Right atrium auricular region (tissue), 2 donors: Measurements from ENCODE around the gene GAK. TPM values are rescaled to one million over a fixed set of nuclear protein-coding genes. Genes with fewer than 3 reads are reported as not detected.

Experiments
- DNase-seq: peaks from one replicate; pipeline ENCODE4 v3.0.0-alpha.2; 2019; ENCODE audit warnings: low spot score
- H3K27ac ChIP-seq, 2 donors: fragments of 200-600 bp; sonication (generic); 1 replicate in 1 of 2; 2 replicates in 1 of 2; pipeline ENCODE4 v1.5.1; 2016 to 2019
- H3K27me3 ChIP-seq, 2 donors: fragments of 200-600 bp; sonication (generic); one replicate each; pipeline versions ENCODE4 v1.5.1 to v1.6.0; 2017 to 2019
- H3K36me3 ChIP-seq: fragments of 200-600 bp; sonication (generic); one replicate; pipeline ENCODE4 v1.5.1; 2016
- H3K4me1 ChIP-seq, 2 donors: fragments of 200-600 bp; sonication (generic); one replicate each; pipeline versions ENCODE4 v1.5.1 to v1.6.0; 2017 to 2019
- H3K4me3 ChIP-seq, 2 donors: fragments of 200-600 bp; sonication (generic); 1 replicate in 1 of 2; 2 replicates in 1 of 2; pipeline ENCODE4 v1.5.1; 2017 to 2019; ENCODE audit warnings: mild to moderate bottlenecking in 1 of 2, moderate library complexity in 1 of 2
- H3K9me3 ChIP-seq, 2 donors: fragments of 200-600 bp; sonication (generic); one replicate each; pipeline ENCODE4 v1.5.1; 2019
- CTCF ChIP-seq, 2 donors: fragments of 200-600 bp; sonication (generic); IDR thresholded peaks; one replicate each; pipeline ENCODE4 v1.5.1; 2019; ENCODE audit warnings: antibody characterized with exemption in 2 of 2
- total RNA-seq, 2 donors: library from RNA; depleted of rRNA; stranded (reverse); fragments of >200 nt; gene quantifications; one replicate each; pipeline ENCODE4 v1.1.0, GENCODE V29; 2016

Gene GAK
- total RNA-seq, 2 donors from 2014 or later = 27.8 to 52.2 TPM

GRCh38 chr4:831483-831805, 100.7 kb downstream of the GAK start:
- Histone ChIP-seq H3K4me3 (no peak overlapping the region), H3K9me3 (no peaks in the 10 kb centered on the region), H3K27me3 (peaks cover 6 to 9% of the 10 kb centered on the region in 2 donors), H3K36me3 (no peaks in the 10 kb centered on the region), H3K4me1 (peaks cover 0 to 19% of the 10 kb centered on the region in 2 donors), H3K27ac (no peak overlapping the region)
- no peak for DNase-seq
- TF ChIP-seq CTCF (IDR thresholded peaks at IDR 0.05) = no peak

- no peaks in the 10 kb centered on the region for H3K9me3 ChIP-seq
- peak overlapping the region in 1 of 2 donors; percentile 29 for H3K27ac ChIP-seq
- no peaks in the 10 kb centered on the region for H3K36me3 ChIP-seq
- TF ChIP-seq CTCF (IDR thresholded peaks at IDR 0.05) = no peak
- peaks cover 6 to 9% of the 10 kb centered on the region in 2 donors for H3K27me3 ChIP-seq
- H3K4me3 ChIP-seq = no peak overlapping the region
- DNase-seq = no peak
- H3K4me1 ChIP-seq = peaks cover 0 to 18% of the 10 kb centered on the region in 2 donors
These were observed 101.3 kb downstream of the GAK start for GRCh38 chr4:830601-831482.

- DNase-seq = no peak
- H3K4me1 ChIP-seq = peaks cover 0 to 18% of the 10 kb centered on the region in 2 donors
- no peaks in the 10 kb centered on the region for H3K9me3 ChIP-seq
- peak overlapping the region in 1 of 2 donors; percentile 29 for H3K27ac ChIP-seq
- no peak overlapping the region for H3K4me3 ChIP-seq
- peaks cover 6 to 14% of the 10 kb centered on the region in 2 donors for H3K27me3 ChIP-seq
- TF ChIP-seq CTCF (IDR thresholded peaks at IDR 0.05) = no peak
- no peaks in the 10 kb centered on the region for H3K36me3 ChIP-seq
These were observed 102.1 kb downstream of the GAK start for GRCh38 chr4:829761-830600.

- Histone ChIP-seq H3K36me3 (no peaks in the 10 kb centered on the region), H3K4me1 (peaks cover 0 to 22% of the 10 kb centered on the region in 2 donors), H3K4me3 (no peak overlapping the region), H3K9me3 (no peaks in the 10 kb centered on the region), H3K27ac (no peak overlapping the region), H3K27me3 (peaks cover 12 to 20% of the 10 kb centered on the region in 2 donors)
- TF ChIP-seq CTCF (IDR thresholded peaks at IDR 0.05) = no peak
- DNase-seq = no peak
These were observed 102.8 kb downstream of the GAK start for GRCh38 chr4:829291-829690.

GRCh38 chr4:828641-829271, 103.4 kb downstream of the GAK start:
- Histone ChIP-seq H3K4me3 (no peak overlapping the region), H3K27ac (peak overlapping the region in 1 of 2 donors; percentile 35), H3K9me3 (no peaks in the 10 kb centered on the region), H3K4me1 (peaks cover 0 to 22% of the 10 kb centered on the region in 2 donors), H3K36me3 (no peaks in the 10 kb centered on the region), H3K27me3 (peaks cover 12 to 20% of the 10 kb centered on the region in 2 donors)
- no peak for TF ChIP-seq CTCF (IDR thresholded peaks at IDR 0.05)
- no peak for DNase-seq
